ACHN (cell line): ENCODE data around the gene CLDN9.
A peak's percentile ranks its signal among the peaks of the same experiment; 100 is the strongest.

Experiments used
- DNase-seq: peaks from one replicate; pipeline ENCODE4 v3.0.0-alpha.2; 2015
- in situ Hi-C: cut with HindIII; loops from 2 replicates; pipeline ENCODE4 v1.10.0; 2017; ENCODE audit warnings: low sequenced_read_pairs, low pct_ligation_motif_present, low pct_unique_long_range_greater_than_20kb

CLDN9 gene

DNA sequence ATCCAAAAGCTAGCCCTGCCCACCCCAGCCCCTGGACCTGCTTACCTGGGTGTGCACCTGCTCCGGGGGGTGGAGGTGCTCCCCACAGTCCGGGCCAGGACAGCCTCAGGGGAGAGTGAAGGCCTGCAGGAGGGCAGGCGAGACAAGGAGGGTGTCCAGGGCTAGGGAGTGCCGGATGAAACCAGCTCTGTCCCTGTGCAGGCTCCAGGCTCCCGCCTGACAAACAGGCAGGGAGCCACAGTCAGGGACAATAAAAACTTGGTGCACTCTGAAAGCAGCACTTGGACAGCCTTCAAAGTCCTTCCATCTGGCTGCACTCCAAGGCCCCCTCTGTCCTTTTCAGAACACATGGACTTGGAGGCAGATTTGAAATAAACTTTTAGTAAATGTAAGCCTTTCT is 39.6 kb upstream of the CLDN9 start:
- DNase-seq, result no peak
- in situ Hi-C loops, result no loop called here

DNA sequence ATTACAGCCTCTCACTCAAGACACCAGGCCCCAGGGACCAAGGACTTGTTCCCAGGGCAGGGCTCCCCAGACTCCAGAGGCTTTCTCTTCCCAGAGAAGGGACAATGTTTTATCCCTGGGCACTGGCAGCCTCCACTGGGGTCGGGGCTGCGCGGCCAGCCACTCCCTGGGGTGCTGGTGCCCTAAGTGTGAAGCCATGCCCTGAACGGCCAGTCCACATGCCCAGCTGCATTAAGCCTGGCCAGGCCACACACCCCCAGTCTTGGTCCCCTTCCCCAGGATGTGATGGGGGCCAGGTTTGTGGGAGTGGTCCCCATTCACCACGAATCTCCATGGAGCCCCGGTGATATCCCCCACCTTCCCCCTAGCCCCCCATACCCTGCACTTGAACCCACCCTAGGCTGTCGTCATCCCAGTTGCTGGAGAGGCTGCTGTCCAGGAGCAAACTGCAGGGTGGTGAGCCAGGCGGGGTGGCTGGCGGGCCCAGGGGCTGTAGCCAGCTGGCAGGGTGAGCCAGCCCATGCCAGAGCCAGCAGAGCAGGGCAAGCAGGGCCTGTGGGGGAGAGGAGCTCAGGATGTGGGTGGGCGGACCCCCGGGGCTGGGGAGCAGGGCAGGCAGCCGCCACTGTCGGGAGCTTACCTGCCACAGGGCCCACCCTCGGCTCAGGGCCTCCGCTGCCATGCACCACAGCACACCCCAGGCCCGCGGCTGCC is 39.0 kb upstream of the CLDN9 start:
- DNase-seq, result no peak
- in situ Hi-C loops, result no loop called here

DNA sequence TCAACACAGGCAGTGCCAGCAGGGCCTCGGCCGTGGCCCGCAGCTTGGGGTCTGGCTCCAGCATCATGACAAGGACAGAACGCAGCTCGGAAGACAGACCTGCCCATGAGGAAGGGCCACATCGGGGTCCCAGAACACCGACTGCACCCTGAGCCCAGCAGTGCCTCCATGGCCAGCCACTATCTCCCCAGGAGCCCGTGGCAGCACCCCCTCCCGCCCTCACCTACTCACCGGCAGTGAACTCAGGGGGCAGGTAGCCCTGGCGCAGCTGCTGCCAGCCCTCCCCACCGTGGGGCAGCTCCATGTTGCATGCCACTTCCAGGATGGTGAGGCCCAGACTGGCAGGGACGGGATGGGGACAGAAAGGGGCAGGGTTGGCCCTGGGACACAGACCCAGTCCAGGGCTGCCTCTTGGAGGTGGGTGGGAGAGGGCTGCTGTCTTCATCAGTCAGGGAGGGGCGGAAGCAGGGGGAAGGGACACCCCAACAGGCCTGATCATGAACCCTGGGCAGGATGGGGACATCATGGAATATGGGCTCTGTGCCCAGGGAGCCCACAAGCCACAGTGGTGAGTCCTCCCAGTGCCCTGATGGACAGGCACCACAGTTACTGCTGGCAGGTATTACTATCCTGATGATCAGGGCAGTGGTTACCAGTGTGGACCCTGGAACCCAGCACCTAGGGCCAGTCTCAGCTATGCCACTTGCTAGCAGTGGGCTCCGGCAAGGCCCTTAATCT is 38.2 kb upstream of the CLDN9 start:
- in situ Hi-C loops, result no loop called here
- DNase-seq, result no peak

DNA sequence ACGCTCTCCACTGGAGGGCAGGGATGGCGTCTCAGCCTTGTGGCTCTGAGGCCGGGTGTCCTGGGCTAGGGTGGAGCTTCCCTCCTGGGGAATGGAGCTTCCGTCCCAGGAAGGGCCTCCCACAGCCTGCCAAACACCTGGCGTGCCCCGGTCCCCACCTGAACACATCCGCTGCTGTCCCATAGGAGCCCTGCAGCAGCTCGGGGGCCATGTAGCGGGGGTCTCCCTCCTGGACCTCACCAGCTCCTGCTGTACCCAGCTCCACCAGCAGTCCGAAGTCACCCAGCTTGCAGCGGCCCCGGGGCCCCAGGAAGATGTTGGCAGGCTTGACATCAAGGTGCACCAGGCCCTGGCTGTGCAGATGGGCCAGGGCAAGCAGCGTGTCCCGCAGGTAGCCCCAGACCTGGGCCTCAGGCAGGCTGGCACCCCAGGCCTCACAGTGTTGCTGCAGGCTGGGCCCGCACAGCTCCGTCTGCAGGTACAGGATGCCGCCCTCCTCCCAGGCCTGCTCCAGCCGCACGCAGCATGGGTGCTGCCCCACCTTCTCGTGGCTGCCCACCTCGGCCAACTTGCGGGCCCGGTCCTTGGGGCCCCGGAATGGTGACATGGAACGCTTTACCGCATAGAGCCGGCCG is 37.4 kb upstream of the CLDN9 start:
- DNase-seq, result no peak
- in situ Hi-C loops, result no loop called here

DNA sequence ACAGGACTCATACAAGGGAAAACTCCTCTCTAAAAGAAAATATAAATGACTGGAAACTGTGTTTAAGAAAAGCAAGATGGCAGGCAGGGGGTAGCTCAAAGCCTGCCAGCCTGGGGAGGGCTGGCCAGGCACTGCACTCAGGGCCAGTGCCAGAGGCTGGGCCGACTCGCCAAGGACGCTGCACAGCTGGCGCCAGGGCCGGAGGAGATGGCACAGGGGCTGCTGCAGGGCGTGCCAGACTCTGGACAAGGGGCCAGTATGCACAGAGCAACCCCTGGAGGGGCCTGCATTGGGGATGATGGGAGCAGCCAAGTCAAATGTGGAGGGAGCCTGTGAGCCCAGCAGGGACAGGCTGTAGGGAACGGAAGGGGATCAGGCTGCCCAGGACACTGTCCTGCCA is 36.5 kb upstream of the CLDN9 start:
- in situ Hi-C loops, result no loop called here
- no peak for DNase-seq

DNA sequence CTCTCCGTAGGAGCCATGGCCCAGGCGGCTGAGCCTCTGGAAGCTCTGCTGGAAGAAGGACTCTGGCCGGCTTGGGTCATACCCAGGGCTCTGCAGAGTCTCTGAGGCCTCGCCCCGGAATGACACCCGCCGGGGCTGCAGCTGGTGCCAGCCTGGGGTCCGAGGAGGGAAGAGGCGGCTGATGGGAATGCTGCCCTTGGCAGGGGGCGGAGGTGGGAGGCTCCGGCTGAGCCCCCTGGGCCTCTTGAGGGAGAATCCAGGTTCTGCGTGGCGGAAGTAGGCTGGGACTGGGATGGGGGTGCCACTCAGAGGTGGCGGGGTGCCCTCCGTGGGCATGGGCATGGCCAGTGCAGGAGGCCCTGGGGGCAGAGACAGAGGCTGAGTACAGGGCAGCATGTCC is 36.0 kb upstream of the CLDN9 start:
- DNase-seq, result no peak
- in situ Hi-C loops, result no loop called here

DNA sequence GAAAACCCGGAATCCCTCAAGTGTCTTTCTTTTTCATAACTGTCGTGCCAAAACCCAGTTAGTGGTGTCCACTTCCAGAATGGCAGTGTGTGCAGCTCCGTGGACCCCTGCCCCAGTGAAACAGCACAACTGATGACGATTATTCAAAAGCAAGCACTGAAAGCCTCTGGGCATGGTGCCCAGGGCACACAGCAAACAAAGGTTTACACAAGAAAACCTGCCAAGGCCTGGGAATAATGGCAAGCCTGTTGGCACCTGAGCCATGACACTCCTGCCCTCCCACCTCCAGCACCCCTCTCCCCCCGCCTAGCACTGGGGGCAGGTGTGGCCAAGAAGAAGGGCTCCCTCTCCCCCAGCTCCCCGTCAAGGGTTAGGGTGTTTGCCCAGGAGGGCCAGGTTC is 35.3 kb upstream of the CLDN9 start:
- DNase-seq, result no peak
- in situ Hi-C loops, result no loop called here

DNA sequence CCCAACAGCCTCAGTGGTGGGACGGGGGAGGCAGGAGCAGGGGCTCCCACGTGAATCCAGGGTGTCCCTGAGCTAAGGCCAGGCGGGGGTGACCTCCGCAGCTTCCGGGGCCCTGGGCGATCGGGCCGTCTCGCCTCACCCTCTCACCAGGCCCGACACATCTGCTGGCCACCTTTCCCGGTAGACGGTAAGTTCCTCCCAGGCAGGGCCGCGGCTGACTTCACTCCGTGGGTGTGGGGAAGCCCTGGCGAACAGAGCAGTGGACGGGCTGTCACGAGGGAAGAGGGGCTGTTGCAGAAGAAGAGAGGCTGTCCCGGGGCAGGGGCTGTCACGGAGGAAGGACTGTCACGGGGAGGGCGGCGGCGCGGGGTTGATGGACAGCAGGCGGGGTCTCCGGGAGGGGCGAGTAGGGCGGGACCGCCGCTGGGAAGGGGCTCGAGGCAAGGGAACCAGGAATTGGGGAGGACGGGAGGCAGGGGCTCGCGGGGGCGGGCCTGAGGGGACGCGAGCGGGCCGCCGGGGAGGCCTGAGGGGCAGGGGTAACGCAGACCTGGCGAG is 33.0 kb upstream of the CLDN9 start:
- in situ Hi-C loops, result no loop called here
- no peak for DNase-seq

DNA sequence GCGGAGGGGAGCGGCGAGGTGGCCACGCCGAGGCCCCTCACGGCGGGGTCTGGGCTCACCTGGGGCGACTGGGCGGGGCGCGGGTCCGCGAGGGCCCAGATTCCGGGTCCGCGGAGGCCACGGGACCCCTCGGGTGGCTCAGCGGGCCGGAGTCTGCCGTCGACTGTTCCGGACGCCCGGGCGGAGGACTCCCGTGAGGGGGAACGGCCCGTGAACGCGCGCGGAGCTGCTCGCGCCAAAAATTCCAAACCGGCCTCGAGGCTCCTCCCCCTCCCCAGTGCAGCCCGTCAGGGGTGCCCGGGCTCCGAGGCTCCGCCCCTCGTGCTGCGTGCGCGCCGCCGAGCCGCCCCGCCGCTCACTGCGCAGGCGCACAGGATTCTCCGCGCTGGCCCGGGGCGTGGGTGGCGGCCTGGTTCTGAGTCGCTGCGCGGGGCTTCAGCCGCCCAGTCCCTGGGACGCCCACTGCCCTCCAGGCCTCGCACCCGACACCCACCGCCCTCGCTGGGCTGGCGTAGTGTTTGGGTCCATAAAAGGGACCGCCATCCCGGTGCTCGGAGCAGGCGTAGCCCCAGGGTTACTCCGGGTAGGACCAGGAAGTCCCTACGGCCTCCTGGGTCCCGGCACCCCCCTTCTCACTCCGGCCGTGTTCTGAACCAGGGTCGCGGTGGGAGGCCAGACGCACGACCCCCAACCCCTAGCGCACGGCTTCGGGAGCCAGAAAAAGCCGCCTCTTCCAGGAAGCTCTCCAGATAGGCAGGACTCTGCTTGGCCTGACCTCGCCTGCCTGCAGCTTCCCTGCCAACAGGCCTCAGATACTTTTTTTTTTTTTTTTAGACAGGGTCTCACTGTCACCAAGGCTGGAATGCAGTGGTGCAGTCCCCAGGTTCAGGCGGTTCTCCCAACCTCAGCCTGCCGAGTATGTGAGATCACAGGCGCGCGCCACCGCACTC is 32.2 kb upstream of the CLDN9 start, which contains the start of gene PKMYT1:
Gene PKMYT1 (minus strand): TSS at position 220 of the 950 bp plus-strand sequence. CDS start 789 bp downstream, outside the sequence.
- peak; percentile 91 for DNase-seq
- in situ Hi-C loops, result no loop called here

DNA sequence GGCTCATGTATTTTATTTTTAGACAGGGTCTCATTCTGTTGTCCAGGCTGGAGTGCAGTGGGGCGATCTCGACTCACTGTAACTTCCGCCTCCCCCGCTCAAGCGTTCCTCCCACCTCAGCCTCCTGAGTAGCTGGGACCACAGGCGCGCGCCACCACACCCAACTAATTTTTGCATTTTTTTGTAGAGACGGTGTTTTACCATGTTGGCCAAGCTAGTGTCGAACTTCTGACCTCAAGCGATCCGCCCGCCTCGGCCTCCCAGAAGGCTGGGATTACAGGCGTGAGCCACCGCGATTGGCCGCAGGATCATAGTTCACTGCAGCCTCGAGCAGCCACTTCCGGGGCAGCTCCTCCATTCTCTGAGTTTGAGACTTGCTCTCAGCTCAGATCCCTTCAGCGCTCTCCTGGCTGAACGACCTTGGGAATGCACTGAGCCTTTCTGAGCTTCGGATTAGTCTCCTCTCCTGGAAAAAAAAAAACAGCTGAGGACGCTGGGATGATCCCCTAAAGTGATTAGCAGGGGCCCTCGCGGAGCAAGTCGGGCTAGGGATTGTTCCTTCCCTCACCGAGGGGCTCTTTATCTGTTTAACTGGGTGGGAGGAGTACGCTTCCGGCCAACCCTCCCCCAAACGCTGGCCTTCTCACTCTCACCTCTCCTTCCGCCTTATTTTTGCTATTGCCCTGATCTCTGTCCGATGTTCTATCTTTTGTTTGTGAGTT is 31.4 kb upstream of the CLDN9 start:
- DNase-seq, result no peak
- in situ Hi-C loops, result no loop called here

DNA sequence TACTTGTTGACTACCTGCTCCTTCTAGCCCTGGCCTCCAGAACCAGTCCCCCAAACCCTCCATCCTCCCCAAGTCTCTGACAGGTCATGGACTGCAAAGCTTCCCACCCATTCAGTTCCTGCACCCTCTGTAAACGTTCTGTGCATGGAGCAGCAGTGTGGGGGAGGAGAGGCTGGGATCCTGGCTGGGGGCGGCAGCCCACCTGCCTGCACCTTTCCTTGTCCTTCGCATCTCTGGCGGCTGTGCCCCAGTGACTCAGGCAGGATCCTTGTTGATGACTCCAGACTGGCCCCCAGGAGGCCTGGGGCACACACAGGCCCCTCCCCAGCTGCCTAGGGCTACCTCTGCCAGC is 30.8 kb upstream of the CLDN9 start:
- in situ Hi-C loops, result no loop called here
- no peak for DNase-seq

DNA sequence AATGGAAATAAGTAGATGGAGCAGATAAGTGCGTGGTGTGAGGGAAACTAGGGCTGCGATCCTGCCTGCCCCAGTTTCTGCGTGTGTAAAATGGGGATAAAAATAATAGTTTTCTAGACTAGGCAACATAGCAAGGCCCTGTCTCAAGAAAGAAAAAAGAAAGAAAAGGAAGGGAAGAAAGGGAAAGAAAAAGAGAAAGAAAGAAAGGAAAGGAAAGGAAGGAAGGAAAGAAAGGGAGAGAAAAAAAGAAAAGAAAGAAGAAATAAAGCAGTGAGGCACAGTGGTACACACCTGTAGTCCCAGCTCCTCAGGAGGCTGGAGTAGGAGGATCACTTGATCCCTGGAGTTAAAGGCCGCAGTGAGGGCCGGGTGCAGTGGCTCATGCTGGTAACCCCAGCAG is 30.3 kb upstream of the CLDN9 start:
- no peak for DNase-seq
- in situ Hi-C loops, result no loop called here

DNA sequence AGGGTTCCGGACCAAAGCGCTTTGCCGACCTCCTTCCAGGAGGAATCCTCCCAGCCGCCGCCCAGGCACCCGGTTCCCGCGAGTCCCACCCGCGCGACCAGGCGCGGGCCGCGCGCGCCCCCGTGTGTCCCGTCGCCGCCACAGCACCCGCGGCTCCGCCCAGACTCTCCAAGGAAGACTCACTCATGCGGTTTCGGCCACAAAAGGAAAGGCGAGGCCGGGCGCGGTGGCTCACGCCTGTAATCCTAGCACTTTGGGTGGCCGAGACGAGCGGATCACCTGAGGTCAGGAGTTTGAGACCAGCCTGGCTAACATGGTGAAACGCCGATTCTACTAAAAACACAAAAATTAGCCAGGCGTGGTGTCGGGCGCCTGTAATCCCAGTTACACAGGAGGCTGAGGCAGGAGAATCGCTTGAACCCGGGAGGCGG is 29.0 kb upstream of the CLDN9 start:
- in situ Hi-C loops, result no loop called here
- DNase-seq, result peak; percentile 90

DNA sequence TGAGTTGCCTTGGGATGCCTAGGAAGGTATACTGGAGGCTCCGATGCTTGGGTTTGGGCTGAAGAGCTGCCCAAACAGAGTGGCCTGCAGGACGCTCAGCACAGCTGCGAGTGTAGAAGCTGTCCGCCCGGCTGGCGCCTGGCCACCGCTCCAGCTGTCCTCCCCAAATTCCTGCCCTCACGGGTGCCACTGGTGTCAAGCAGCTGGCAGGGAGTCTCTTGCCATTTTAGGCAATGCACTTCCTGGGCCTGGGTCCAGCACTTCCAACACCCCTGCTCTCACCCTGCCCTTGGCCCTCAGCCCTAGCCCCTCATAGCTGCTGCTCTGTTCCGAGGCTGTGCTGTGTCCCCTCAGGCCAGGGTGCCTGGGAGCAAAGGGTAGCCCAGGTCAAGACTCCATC is 27.3 kb upstream of the CLDN9 start:
- in situ Hi-C loops, result no loop called here
- no peak for DNase-seq

DNA sequence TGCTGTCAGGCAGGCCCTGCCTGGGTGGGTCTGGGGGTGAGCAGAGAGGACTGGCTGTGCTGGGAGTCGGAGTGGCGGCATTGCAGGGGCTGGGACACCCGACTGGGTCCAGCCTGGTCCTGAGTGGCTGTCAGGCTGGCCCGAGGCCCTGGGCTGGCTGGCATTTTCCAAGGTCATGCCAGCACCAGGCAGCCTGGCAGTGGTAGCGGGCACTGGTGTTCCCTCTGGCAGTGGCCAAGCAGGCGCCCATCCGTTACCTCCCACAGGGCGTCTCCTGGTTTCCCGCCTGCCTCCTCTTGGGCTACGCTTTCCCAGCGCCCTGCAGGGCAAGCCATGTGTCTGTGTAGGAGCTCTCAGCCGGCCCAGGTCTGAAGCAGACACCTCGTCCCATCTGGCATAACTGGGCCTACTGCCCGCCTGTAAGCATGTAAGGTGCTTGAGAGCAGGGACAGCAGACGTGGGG is 26.8 kb upstream of the CLDN9 start:
- no peak for DNase-seq
- in situ Hi-C loops, result no loop called here

DNA sequence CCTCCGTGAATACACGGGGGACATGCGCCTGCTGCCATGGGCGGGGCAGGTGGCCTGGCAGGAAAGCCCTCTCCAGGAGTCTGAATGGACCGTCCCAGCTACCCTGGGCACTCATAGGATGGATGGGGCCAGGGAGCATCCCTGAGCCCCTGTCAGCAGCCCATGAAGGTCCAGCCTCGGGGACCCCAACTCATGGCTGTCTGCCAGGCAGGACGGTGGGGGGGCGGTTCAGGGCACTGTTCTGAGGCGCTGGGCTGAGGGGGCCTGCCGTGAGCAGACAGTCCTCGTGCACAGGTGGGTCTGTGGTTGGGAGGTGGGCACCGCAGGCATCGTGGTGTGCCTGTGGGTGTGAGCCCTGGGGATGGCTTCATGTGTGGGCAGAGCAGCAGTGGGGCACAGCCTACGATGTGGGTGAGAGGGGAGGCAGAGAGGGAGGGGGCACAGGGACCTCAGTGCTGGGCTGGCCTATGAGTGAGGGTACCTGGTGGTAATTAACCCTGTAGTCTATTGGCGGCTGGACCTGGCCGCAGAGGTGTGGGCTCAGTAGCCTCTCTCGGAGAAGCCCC is 26.0 kb upstream of the CLDN9 start:
- DNase-seq, result no peak
- in situ Hi-C loops, result no loop called here

DNA sequence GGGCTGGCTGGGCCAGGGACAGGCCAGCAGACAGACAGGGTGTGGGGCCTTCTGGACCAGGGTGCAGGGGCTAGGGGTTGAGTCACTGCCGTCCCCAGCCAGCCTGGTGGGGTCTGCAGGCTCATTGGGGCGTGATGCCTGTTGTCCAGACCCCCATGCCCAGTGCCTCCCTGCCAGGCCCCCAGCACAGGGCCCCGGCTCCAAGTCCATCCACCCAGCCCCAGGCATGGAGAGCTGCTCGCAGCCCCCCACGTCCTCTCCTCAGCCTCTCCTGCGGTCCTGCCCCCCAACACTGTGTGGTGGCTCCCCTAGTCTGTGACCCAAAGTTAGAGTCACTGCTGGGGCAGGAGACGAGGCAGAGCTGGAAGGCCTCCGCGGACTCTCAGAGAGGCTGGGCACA is 25.4 kb upstream of the CLDN9 start:
- in situ Hi-C loops, result no loop called here
- DNase-seq, result no peak

DNA sequence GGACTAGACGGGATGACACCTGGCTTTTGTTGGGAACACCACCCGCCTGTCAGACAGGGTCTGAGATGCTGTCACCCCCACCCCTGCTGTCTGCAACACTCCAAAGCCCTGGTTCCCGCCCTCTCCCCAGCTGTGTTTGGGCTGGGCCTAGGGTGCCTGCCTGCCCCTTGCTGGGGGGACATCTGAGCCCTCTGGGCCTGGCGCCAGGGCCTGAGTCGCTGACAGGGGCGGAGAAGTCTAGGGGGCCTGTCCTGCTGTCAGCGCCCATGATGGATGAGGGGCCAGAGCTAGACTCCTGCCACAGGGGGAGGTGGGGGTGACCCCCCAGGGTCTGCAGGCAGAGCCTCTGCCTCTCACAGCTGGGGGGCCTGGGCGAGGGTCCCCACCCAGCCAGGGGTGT is 24.9 kb upstream of the CLDN9 start:
- in situ Hi-C loops, result no loop called here
- no peak for DNase-seq
